Activated T-cell treated with anti-CD3 and anti-CD28 coated beads, Interleukin-2, amount 50 U/mL, for 72 hours (primary cell): ENCODE measurements around the gene NAA38. TPM values are rescaled to one million over a fixed set of nuclear protein-coding genes. Genes with fewer than 3 reads are reported as not detected.

Experiments
- ATAC-seq, 2 donors: fragments of 150-1000 bp; cut with Tn5 transposase; replicated peaks in 1 of 2; 2 replicates each; pipeline ENCODE4 v1.10.0; 2021; ENCODE audit warnings: moderate library complexity in 2 of 2, mild to moderate bottlenecking in 1 of 2
- DNase-seq, 2 donors: peaks; one replicate each; pipeline ENCODE4 v3.0.0; 2021 to 2022; ENCODE audit warnings: mixed read lengths in 1 of 2
- H3K27ac Mint-ChIP-seq: one replicate; pipeline ENCODE4 v1.8.0; 2022; ENCODE audit warnings: mild to moderate bottlenecking, moderate library complexity, mixed read lengths
- H3K27me3 Mint-ChIP-seq: one replicate; pipeline ENCODE4 v1.8.0; 2022; ENCODE audit warnings: low read depth, mixed read lengths
- H3K36me3 Mint-ChIP-seq, 2 donors: one replicate each; pipeline ENCODE4 v1.8.0; 2022; ENCODE audit warnings: mixed read lengths in 2 of 2, mild to moderate bottlenecking in 1 of 2; ENCODE audit not compliant: insufficient read depth in 2 of 2
- H3K4me1 Mint-ChIP-seq: one replicate; pipeline ENCODE4 v1.8.0; 2022; ENCODE audit warnings: low read depth, mixed read lengths
- H3K4me3 Mint-ChIP-seq, 2 donors: one replicate each; pipeline ENCODE4 v1.8.0; 2022; ENCODE audit warnings: mild to moderate bottlenecking in 2 of 2, mixed read lengths in 2 of 2, moderate library complexity in 2 of 2
- H3K9me3 Mint-ChIP-seq, 2 donors: one replicate each; pipeline ENCODE4 v1.8.0; 2022; ENCODE audit warnings: mixed read lengths in 2 of 2
- total RNA-seq, 2 donors: library from RNA; stranded (reverse); gene quantifications; one replicate each; pipeline ENCODE4 v1.2.3, GENCODE V29; 2022

Gene NAA38
- total RNA-seq, 2 donors from 2014 or later = 42.7 to 43.5 TPM

GRCh38 chr17:7838090-7839075, 19.0 kb downstream of the NAA38 start:
- H3K4me3 Mint-ChIP-seq = peak overlapping the region; percentile 88 to 100
- DNase-seq (peak; percentile 58 to 64), ATAC-seq (no peak)
- peaks cover 2% of the 10 kb centered on the region in 2 donors for H3K36me3 Mint-ChIP-seq
- no peaks in the 10 kb centered on the region for H3K9me3 Mint-ChIP-seq
- H3K27me3 Mint-ChIP-seq = no peaks in the 10 kb centered on the region
- peaks cover 68% of the 10 kb centered on the region for H3K4me1 Mint-ChIP-seq
- peak overlapping the region; percentile 88 for H3K27ac Mint-ChIP-seq

- DNase-seq = no peak
- Mint-ChIP-seq H3K36me3 (peaks cover 2% of the 10 kb centered on the region in 2 donors), H3K27ac (peak overlapping the region; percentile 97), H3K9me3 (no peaks in the 10 kb centered on the region), H3K27me3 (no peaks in the 10 kb centered on the region), H3K4me3 (peak overlapping the region; percentile 88 to 98), H3K4me1 (peaks cover 66% of the 10 kb centered on the region)
- ATAC-seq = no peak
Measured at GRCh38 chr17:7837408-7838088, 19.8 kb downstream of the NAA38 start.

- H3K27ac Mint-ChIP-seq = peak overlapping the region; percentile 72
- ATAC-seq (no peak), DNase-seq (peak; percentile 60 to 79)
- peaks cover 3% of the 10 kb centered on the region for H3K27me3 Mint-ChIP-seq
- no peaks in the 10 kb centered on the region for H3K9me3 Mint-ChIP-seq
- peak overlapping the region; percentile 88 to 98 for H3K4me3 Mint-ChIP-seq
- H3K36me3 Mint-ChIP-seq = peaks cover 2% of the 10 kb centered on the region in 2 donors
- peaks cover 61% of the 10 kb centered on the region for H3K4me1 Mint-ChIP-seq
Measured at GRCh38 chr17:7836596-7837407, 20.6 kb downstream of the NAA38 start.

GRCh38 chr17:7835814-7836595, 21.4 kb downstream of the NAA38 start:
- H3K4me1 Mint-ChIP-seq = peaks cover 56% of the 10 kb centered on the region
- peak overlapping the region; percentile 88 to 98 for H3K4me3 Mint-ChIP-seq
- peak overlapping the region; percentile 16 for H3K27ac Mint-ChIP-seq
- no peak for ATAC-seq
- H3K27me3 Mint-ChIP-seq = peaks cover 5% of the 10 kb centered on the region
- no peak for DNase-seq
- H3K36me3 Mint-ChIP-seq = peaks cover 2% of the 10 kb centered on the region in 2 donors
- H3K9me3 Mint-ChIP-seq = no peaks in the 10 kb centered on the region

DNA sequence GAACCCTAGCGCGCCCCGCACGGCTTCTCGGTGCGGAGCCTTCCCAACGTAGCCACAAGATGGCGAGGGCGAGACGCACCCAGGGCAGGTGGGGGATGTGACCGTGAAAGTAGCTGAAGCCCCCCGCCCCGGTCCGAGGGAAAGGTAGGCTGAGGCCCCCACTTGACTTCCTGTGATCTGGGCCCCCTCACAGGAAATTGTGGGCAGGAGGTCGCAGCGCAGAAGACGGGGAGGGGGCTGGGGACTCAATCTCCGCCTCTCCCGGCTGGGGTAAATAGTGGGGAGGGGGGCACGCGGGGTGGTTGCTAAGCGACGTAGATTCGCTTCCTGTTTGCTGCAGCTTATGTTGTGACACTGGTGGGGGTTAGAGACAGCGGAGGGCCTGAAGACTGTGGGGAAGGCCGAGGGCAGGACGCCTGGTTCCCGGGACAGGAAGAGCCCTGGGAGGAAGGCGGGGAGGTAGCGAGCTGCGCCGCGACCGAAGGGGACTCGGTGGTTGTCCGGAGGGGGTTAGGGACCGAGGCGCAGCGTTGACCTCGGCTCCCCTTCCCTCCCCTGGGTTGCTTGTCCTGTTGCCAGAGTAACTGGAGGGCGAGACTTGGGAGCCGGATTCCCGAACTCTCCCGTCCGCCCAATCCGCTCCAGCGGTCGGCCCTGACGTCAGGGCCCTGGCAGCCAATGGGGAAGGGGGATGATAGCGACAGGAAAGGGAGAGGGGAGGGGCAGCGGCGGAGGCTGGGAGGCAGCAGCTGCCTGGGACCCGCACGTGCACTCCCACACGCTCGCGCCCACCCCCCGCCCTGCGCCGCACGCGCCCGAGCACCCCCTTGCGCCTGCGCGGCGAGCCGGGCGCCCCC, 22.2 kb downstream of the NAA38 start:
- no peaks in the 10 kb centered on the region for H3K36me3 Mint-ChIP-seq
- H3K4me3 Mint-ChIP-seq = peak overlapping the region; percentile 88 to 98
- ATAC-seq = peak; percentile 56 to 57
- DNase-seq = peak; percentile 82 to 87
- H3K27me3 Mint-ChIP-seq = peaks cover 5% of the 10 kb centered on the region
- peak overlapping the region; percentile 76 for H3K27ac Mint-ChIP-seq
- no peaks in the 10 kb centered on the region for H3K9me3 Mint-ChIP-seq
- peaks cover 48% of the 10 kb centered on the region for H3K4me1 Mint-ChIP-seq

DNA sequence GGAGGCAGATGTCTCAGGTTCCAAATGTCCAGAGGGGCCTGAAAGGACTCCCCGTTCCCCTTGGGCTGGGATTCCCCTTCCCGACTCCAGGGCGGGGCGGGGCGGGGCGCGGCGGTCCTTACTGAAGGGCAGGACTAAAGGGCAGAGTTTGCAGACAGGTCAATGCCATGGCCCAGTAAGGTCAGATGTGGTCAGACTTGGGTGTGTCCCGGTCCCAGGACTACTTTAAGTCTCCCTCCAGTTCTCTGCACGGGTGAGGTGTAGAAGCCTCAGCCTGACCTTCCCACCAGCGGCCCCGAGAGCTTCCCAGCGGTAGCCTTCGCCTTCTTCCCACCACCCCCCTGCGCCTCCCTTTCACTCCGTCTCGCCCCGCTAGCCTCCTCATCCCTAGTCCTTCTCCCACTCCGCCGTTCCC, 22.8 kb downstream of the NAA38 start:
- peak; percentile 3 to 6 for ATAC-seq
- Mint-ChIP-seq H3K9me3 (no peaks in the 10 kb centered on the region), H3K4me1 (peaks cover 41% of the 10 kb centered on the region), H3K27ac (peak overlapping the region; percentile 27), H3K36me3 (no peaks in the 10 kb centered on the region), H3K27me3 (peaks cover 5% of the 10 kb centered on the region), H3K4me3 (peak overlapping the region; percentile 88 to 98)
- peak; percentile 34 to 37 for DNase-seq

GRCh38 chr17:7833795-7834541, 23.4 kb downstream of the NAA38 start, which contains the start of gene KDM6B:
KDM6B (plus strand) TSS chr17:7834217; CDS start chr17:7845555, 11,338 bp downstream.
- ATAC-seq (peak; percentile 73 to 76), DNase-seq (peak; percentile 87 to 92)
- Mint-ChIP-seq H3K9me3 (no peaks in the 10 kb centered on the region), H3K27ac (peak within 1 kb of the TSS; percentile 45), H3K27me3 (peaks cover 9% of the 10 kb centered on the region), H3K36me3 (no peaks in the 10 kb centered on the region), H3K4me1 (peaks cover 36% of the 10 kb centered on the region), H3K4me3 (peak within 1 kb of the TSS; percentile 88 to 98)

DNA sequence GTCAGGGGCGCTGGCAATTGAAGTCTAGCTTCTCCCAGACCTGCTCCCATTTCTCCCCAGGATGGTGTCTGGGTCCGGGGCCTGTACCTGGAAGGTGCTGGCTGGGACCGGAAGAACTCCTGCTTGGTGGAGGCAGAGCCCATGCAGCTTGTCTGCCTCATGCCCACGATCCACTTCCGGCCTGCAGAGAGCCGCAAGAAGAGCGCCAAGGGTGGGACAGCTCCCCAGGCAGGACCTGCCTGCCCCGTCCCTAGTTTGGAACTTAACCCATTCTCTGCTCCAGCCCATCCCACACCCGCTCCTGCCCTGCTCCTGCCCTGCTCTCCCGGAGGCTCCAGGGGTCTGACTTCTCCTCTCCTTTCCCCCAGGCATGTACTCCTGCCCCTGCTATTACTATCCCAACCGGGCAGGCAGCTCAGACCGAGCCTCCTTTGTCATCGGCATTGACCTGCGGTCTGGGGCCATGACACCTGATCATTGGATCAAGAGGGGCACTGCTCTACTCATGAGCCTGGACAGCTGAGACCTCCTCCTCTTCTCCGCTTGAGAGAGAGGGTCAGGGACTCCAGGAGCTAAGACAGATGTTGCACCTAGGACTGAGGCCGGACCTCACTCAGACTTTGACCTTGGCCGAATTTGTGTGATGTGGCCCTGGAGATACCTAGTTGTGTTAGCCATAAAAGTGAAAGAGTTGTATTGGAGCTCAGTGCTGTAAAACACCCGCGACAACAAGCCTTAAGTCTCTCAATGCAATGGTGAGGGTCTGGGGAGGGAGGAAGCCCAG, 24.2 kb downstream of the NAA38 start:
- Mint-ChIP-seq H3K4me3 (peak overlapping the region; percentile 83 to 98), H3K27ac (no peak overlapping the region), H3K27me3 (peaks cover 9% of the 10 kb centered on the region), H3K4me1 (peaks cover 28% of the 10 kb centered on the region), H3K36me3 (no peaks in the 10 kb centered on the region), H3K9me3 (no peaks in the 10 kb centered on the region)
- no peak for DNase-seq
- no peak for ATAC-seq

- Mint-ChIP-seq H3K27ac (no peak overlapping the region), H3K27me3 (peaks cover 9% of the 10 kb centered on the region), H3K9me3 (no peaks in the 10 kb centered on the region), H3K4me1 (peaks cover 23% of the 10 kb centered on the region), H3K36me3 (no peaks in the 10 kb centered on the region), H3K4me3 (no peak overlapping the region)
- DNase-seq (no peak), ATAC-seq (no peak)
Measured at GRCh38 chr17:7832431-7832830, 24.9 kb downstream of the NAA38 start.

DNA sequence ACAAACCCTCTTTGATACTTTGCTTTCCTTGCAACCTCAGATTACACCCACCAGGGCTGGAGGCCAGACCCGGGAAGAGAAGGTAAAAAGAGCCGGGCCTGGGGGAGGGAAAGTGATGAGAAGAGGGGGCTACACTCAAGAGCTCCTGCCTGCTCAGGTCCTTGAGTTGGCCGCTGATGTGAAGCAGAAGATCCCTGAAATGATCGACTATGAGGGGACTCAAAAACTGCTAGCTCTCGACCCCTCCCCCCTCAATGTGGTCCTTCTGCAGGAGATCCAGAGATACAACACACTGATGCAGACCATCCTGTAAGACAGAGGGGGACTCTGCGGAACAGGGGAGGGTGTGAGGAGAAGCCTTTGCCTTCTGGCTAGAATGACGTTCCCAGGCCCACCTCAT, 26.1 kb downstream of the NAA38 start:
- DNase-seq (no peak), ATAC-seq (no peak)
- H3K27me3 Mint-ChIP-seq = peaks cover 9% of the 10 kb centered on the region
- no peak overlapping the region for H3K27ac Mint-ChIP-seq
- H3K4me1 Mint-ChIP-seq = peaks cover 11% of the 10 kb centered on the region
- no peak overlapping the region for H3K4me3 Mint-ChIP-seq
- no peaks in the 10 kb centered on the region for H3K9me3 Mint-ChIP-seq
- H3K36me3 Mint-ChIP-seq = no peaks in the 10 kb centered on the region
